Measurements from ENCODE around the gene SLC26A6. TPM values are rescaled to one million over a fixed set of nuclear protein-coding genes. Genes with fewer than 3 reads are reported as not detected.
A peak's percentile ranks its signal among the peaks of the same experiment; 100 is the strongest.

The SLC26A6 gene
- total and polyA plus RNA-seq, 2 of the 13 experiments (the other 11 are each of a cell fraction or from before 2014, with no cell fraction given): 40.7 to 184 TPM

- peak; percentile 92 for TF ChIP-seq TFAP4 (IDR thresholded peaks at IDR 0.05; ENCODE audit: borderline replicate concordance, low read depth)
- TF ChIP-seq, protein P1, sequence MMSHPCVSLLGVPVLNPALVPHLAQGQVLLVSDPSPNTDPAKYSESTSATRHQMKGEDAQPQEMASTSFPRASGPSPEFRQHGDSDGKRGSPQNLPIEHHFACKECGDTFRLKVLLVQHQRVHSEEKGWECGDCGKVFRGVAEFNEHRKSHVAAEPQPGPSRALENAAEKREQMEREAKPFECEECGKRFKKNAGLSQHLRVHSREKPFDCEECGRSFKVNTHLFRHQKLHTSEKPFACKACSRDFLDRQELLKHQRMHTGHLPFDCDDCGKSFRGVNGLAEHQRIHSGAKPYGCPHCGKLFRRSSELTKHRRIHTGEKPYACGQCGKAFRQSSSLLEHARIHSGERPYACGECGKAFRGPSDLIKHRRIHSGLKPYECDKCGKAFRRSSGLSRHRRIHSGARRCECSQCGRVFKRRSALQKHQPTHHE (CRISPR knock-in tag; IDR thresholded peaks at IDR 0.05; ENCODE audit: borderline replicate concordance): peak; percentile 54; the same call in 1 of the 2 replicates
- TF ChIP-seq NR1H2 (CRISPR knock-in tag; IDR thresholded peaks at IDR 0.05; ENCODE audit: borderline replicate concordance, low read depth): 0 out of 2 replicates have a peak, but pooled peaks have one; percentile 78
- TF ChIP-seq ZFP36L2 (CRISPR knock-in tag; IDR thresholded peaks at IDR 0.05): no peak; the same call in 1 of the 2 replicates
- no peak; the same call in 1 of the 2 replicates for TF ChIP-seq ZSCAN9 (CRISPR knock-in tag; IDR thresholded peaks at IDR 0.05; ENCODE audit: borderline replicate concordance)
- TF ChIP-seq PHF5A (CRISPR knock-in tag; IDR thresholded peaks at IDR 0.05; ENCODE audit: low read depth, unreplicated experiment): peak; percentile 24
- TF ChIP-seq, protein P2, sequence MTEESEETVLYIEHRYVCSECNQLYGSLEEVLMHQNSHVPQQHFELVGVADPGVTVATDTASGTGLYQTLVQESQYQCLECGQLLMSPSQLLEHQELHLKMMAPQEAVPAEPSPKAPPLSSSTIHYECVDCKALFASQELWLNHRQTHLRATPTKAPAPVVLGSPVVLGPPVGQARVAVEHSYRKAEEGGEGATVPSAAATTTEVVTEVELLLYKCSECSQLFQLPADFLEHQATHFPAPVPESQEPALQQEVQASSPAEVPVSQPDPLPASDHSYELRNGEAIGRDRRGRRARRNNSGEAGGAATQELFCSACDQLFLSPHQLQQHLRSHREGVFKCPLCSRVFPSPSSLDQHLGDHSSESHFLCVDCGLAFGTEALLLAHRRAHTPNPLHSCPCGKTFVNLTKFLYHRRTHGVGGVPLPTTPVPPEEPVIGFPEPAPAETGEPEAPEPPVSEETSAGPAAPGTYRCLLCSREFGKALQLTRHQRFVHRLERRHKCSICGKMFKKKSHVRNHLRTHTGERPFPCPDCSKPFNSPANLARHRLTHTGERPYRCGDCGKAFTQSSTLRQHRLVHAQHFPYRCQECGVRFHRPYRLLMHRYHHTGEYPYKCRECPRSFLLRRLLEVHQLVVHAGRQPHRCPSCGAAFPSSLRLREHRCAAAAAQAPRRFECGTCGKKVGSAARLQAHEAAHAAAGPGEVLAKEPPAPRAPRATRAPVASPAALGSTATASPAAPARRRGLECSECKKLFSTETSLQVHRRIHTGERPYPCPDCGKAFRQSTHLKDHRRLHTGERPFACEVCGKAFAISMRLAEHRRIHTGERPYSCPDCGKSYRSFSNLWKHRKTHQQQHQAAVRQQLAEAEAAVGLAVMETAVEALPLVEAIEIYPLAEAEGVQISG (CRISPR knock-in tag; IDR thresholded peaks at IDR 0.05): peak; percentile 95
- TF ChIP-seq ZBTB38 (CRISPR knock-in tag; IDR thresholded peaks at IDR 0.05): 0 out of 2 replicates have a peak, but pooled peaks have one; percentile 58
- no peak for TF ChIP-seq NR3C1 (CRISPR knock-in tag; IDR thresholded peaks at IDR 0.05)
- no peak for TF ChIP-seq ZNF75D (CRISPR knock-in tag; IDR thresholded peaks at IDR 0.05; ENCODE audit: borderline replicate concordance)
- TF ChIP-seq ZNF709 (CRISPR knock-in tag; IDR thresholded peaks at IDR 0.05): no peak; the same call in none of the 2 replicates
- TF ChIP-seq RBM22 (optimal IDR thresholded peaks at IDR 0.05; ENCODE audit: low read length): no peak
- TF ChIP-seq ZNF530 (CRISPR knock-in tag; IDR thresholded peaks at IDR 0.05; ENCODE audit: low read depth): no peak
- TF ChIP-seq ZFX (CRISPR knock-in tag; IDR thresholded peaks at IDR 0.05; ENCODE audit: low read depth): peak; percentile 92
- TF ChIP-seq LCORL (IDR thresholded peaks at IDR 0.05): no peak
- no peak; the same call in 1 of the 2 replicates for TF ChIP-seq LCORL (CRISPR knock-in tag; IDR thresholded peaks at IDR 0.05)
- no peak for TF ChIP-seq U2AF1 (optimal IDR thresholded peaks at IDR 0.05; ENCODE audit: low read depth, low read length)
- TF ChIP-seq ZNF781 (CRISPR knock-in tag; IDR thresholded peaks at IDR 0.05; ENCODE audit: borderline replicate concordance, not compliant biosample characterization): no peak
- peak; percentile 85 for TF ChIP-seq PHF8 (CRISPR knock-in tag; IDR thresholded peaks at IDR 0.05)
- peak; percentile 97 for TF ChIP-seq ZNF790 (CRISPR knock-in tag; IDR thresholded peaks at IDR 0.05; ENCODE audit: borderline replicate concordance)
- TF ChIP-seq TERF1 (CRISPR knock-in tag; IDR thresholded peaks at IDR 0.05): no peak
- TF ChIP-seq ZNF451 (CRISPR knock-in tag; IDR thresholded peaks at IDR 0.05): peak; percentile 91
- TF ChIP-seq CREB1 (IDR thresholded peaks at IDR 0.05): no peak; the same call in 1 of the 2 replicates
- TF ChIP-seq CREB1 (CRISPR knock-in tag; IDR thresholded peaks at IDR 0.05): no peak
These were observed at the start of gene SLC26A6 (continued) for GRCh38 chr3:48635222-48636021.

Data from HepG2 (cell line).